AG08396 (cell line): Measurements from ENCODE around the gene GPX5.

Experiments used
- DNase-seq: peaks from one replicate; pipeline ENCODE4 v3.0.0; 2012; ENCODE audit warnings: low spot score, mixed read lengths

The GPX5 gene

GRCh38 chr6:28558629-28559028, 32.9 kb downstream of the GPX5 start:
- no peak for DNase-seq

DNA sequence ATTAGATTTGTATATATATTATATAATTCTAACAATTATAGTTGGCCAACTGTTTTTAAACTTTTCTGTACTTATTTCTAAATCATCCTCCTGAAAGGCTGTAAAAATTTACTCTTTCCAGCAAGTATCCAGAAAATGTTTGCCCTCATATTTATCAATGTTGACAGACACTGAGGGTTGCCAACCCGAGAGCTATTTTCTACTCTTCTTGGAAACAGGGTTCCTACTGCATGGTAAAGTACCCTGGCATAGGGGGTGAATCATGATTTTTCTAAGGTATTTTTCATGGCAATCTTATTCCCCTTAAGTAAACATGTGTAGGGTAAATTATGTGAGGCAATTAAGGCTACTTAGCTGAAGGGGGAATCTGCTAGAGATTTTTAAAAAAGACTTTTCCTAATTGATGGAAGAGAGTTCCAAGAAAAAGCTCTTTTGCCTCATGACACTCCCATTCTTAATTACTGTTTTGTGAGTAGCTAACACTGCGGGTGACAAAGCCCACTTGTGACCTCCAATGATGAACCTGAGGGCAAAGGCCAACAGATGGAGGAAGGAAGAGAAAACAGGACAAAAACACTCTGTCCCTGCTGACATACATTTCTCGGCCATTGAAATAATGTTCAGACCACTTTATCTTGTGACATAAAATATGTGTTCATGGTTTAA, 37.9 kb downstream of the GPX5 start:
- no peak for DNase-seq

DNA sequence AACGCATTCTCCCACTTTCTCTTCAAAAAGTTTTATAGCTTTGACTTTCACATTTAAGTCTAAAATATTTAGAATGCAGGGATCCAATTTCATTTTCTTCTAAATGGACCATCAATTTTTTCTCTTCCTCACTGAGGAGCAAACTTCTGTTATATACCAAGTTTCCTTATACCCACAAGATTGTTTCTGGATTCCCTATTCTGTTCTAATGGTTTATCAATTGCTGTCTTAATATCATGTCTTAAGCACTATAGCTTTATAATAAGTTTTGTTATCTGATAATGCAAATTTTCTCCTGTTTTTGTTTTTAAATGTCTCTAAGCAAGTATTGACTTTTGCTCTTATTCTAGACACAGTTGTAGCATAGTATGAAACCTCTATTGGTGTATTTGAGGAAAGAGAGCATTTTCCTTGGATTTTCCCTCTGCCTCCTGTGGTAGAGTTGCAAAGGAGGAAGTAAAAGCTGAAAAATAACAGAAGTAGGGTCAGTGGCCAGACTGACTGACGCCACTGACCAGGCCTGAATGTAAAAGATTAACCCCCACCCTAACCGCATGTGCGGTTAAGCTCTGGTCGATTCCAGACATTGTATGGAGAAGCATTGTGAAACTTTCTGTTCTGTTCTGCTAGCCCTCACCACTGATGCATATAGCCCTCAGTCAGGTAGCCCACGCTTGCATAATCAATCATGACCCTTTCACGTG, 40.3 kb downstream of the GPX5 start:
- DNase-seq: no peak

GRCh38 chr6:28566527-28567252, 41.0 kb downstream of the GPX5 start:
- no peak for DNase-seq

- DNase-seq: no peak
Measured at GRCh38 chr6:28567506-28567905, 41.8 kb downstream of the GPX5 start.

GRCh38 chr6:28568515-28569108, 42.9 kb downstream of the GPX5 start:
- DNase-seq: no peak

DNA sequence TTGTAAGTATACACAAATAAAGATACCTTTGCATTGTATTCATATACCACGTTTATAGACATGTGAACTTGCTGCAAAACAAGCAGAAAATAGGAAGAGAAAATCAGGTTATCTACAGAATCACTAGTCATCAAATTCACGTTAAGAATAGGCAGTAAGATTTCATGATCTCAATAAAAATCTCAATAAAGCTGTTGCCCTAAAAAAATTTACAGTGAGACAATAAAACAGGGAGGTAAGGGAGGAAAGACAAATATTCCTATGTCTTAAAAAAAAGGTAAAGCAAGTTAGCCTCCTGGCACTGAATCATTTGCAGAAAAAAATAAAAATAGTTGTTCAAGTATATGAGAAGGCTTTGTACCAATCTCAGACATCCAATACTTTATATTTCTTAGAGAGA, 44.1 kb downstream of the GPX5 start:
- DNase-seq: no peak

DNA sequence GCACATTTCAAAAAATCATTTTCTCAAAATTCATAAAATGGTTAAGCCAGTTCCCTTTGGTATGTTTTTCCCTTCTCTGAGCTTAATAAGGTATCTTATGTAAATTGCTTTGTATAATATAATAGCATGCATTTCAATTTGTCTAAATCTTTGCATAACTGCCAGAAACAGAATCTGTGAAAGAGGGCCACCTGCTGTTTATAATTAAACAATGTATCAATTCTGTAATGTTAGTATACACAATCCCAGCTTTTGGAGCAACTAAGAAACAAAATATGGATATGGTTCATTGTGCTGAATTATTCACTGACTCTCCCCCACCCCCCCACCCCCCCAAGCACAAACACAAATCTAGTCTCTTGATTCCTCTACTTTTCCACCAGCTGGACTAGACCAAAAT, 54.8 kb downstream of the GPX5 start:
- no peak for DNase-seq

DNA sequence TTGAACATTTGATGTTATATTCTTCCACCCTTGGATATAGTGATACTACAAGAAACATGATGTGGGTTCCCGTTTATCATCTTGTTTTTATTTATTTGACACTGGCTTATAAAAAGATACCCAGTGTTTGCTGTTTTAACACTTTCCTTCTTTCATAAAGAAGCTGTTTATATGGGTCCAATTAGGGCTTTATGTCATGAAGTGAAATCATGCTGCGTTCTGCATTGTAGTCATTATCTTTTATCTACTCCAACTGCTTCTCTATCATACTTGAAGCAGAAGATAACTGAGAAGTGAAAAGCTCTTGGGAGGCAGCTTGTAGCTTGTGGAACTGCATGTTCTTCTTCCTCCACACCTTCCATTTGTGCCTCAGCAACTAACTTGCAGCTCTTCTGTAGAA, 57.8 kb downstream of the GPX5 start:
- DNase-seq: no peak
